Karpas-422 (cell line): ENCODE measurements around the gene MSANTD1. TPM values are rescaled to one million over a fixed set of nuclear protein-coding genes. Genes with fewer than 3 reads are reported as not detected.

Experiments used
- DNase-seq: peaks from one replicate; pipeline ENCODE4 v3.0.0-alpha.2; 2015
- H2AFZ ChIP-seq: fragments of 200-600 bp; sonication (generic); 2 replicates; pipeline ENCODE4 v1.6.1; 2014; ENCODE audit warnings: antibody characterized with exemption, low read length, mixed read lengths
- H3K27ac ChIP-seq: fragments of 200-600 bp; sonication (generic); 2 replicates; pipeline ENCODE4 v1.5.1; 2014; ENCODE audit warnings: mild to moderate bottlenecking, low read length, moderate library complexity
- H3K27me3 ChIP-seq: fragments of 200-600 bp; sonication (generic); 2 replicates; pipeline ENCODE4 v1.6.1; 2014; ENCODE audit warnings: low read length, mixed read lengths
- H3K36me3 ChIP-seq: fragments of 200-600 bp; sonication (generic); 2 replicates; pipeline ENCODE4 v1.6.1; 2014; ENCODE audit warnings: low read length, mixed read lengths; ENCODE audit not compliant: insufficient read depth
- H3K4me1 ChIP-seq: fragments of 200-600 bp; sonication (generic); 2 replicates; pipeline ENCODE4 v1.6.1; 2014; ENCODE audit warnings: mild to moderate bottlenecking, low read length, mixed read lengths
- H3K4me2 ChIP-seq: fragments of 200-600 bp; sonication (generic); 2 replicates; pipeline ENCODE4 v1.6.1; 2014; ENCODE audit warnings: low read length, low read depth, mild to moderate bottlenecking; ENCODE audit not compliant: poor library complexity, severe bottlenecking
- H3K4me3 ChIP-seq: fragments of 200-600 bp; sonication (generic); 2 replicates; pipeline ENCODE4 v1.5.1; 2014; ENCODE audit warnings: mild to moderate bottlenecking, antibody characterized with exemption, low read length, mixed read lengths
- H3K79me2 ChIP-seq: fragments of 200-600 bp; sonication (generic); 2 replicates; pipeline ENCODE4 v1.6.1; 2014; ENCODE audit warnings: mild to moderate bottlenecking, low read length, mixed read lengths
- H3K9ac ChIP-seq: fragments of 200-600 bp; sonication (generic); 2 replicates; pipeline ENCODE4 v1.6.0; 2014; ENCODE audit warnings: low read length
- H3K9me2 ChIP-seq: fragments of 200-600 bp; sonication (generic), shearing (Covaris generic); replicated peaks from 2 replicates; pipeline ENCODE4 v1.6.0; 2014; ENCODE audit warnings: mild to moderate bottlenecking, low read length, moderate library complexity; ENCODE audit not compliant: insufficient read depth
- H3K9me3 ChIP-seq: fragments of 300-700, 200-600 bp; sonication (generic); 2 replicates; pipeline ENCODE4 v1.6.1; 2014; ENCODE audit warnings: low read length, mixed read lengths
- H4K20me1 ChIP-seq: fragments of 200-600 bp; sonication (generic); 2 replicates; pipeline ENCODE4 v1.6.1; 2014; ENCODE audit warnings: mild to moderate bottlenecking, antibody characterized with exemption, low read length, low read depth; ENCODE audit not compliant: insufficient read depth
- total RNA-seq: library from RNA; depleted of rRNA; stranded (reverse); fragments of >200 nt; shearing (Covaris generic); gene quantifications from 2 replicates; pipeline ENCODE4 v1.2.3, GENCODE V29; 2014; ENCODE audit warnings: low replicate concordance

Gene MSANTD1
- total RNA-seq, 1 experiment from 2014 or later: 0.52 TPM

DNA sequence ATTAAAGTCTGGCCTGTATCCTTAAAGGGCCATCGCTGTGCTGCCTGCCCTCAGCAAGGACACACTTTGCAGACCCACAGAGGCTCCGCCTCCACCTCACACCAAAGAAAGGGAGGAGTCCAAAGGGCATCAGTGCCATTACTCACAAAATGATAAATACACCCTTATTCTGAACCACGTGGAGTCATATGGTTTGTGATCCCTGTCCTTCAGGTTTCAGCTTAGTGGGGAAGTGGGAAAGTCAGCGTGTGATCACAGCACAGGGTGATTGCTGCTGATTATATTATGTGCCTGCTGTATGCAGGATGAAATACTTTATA is 35.9 kb upstream of the MSANTD1 start:
- Histone ChIP-seq H3K9me2 (no peaks in the 10 kb centered on the region), H3K4me1 (no peaks in the 10 kb centered on the region), H2AFZ (no peak overlapping the region), H3K36me3 (peaks cover 43% of the 10 kb centered on the region), H3K9ac (no peak overlapping the region), H3K27me3 (no peaks in the 10 kb centered on the region), H3K27ac (no peak overlapping the region), H3K9me3 (no peaks in the 10 kb centered on the region), H3K4me3 (no peak overlapping the region), H3K4me2 (no peak overlapping the region), H4K20me1 (no peaks in the 10 kb centered on the region), H3K79me2 (no peaks in the 10 kb centered on the region)
- no peak for DNase-seq

DNA sequence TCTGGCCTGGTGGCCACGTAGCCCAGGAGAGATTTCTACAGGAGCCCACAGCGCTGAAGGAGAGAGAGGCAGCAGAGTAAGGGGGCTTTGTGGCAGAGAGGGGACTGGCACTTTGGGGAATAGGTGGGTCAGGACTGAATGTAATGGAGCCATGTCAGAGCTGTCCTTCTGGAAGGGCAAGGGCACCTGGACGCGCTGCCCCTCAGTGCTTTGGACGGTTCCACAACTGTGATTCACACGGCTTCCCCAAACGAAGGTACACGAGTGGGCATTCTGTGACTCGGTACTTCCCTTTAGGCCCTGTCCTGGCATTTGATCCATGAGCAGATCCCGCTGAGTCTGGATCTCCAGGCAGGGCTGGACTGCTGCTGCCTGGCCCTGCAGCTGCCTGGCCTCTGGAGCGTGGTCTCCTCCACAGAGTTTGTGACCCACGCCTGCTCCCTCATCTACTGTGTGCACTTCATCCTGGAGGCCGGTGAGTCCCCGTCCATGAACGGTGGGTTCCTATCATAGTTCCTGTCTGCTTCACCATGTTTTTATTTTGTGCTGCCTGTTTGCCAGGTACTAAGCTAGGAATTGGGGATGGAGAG is 35.2 kb upstream of the MSANTD1 start:
- no peak for DNase-seq
- Histone ChIP-seq H3K27ac (no peak overlapping the region), H3K4me1 (no peaks in the 10 kb centered on the region), H3K36me3 (peaks cover 43% of the 10 kb centered on the region), H3K4me3 (no peak overlapping the region), H3K79me2 (no peaks in the 10 kb centered on the region), H3K9me2 (no peaks in the 10 kb centered on the region), H3K9ac (no peak overlapping the region), H4K20me1 (no peaks in the 10 kb centered on the region), H3K27me3 (no peaks in the 10 kb centered on the region), H3K9me3 (no peaks in the 10 kb centered on the region), H3K4me2 (no peak overlapping the region), H2AFZ (no peak overlapping the region)

DNA sequence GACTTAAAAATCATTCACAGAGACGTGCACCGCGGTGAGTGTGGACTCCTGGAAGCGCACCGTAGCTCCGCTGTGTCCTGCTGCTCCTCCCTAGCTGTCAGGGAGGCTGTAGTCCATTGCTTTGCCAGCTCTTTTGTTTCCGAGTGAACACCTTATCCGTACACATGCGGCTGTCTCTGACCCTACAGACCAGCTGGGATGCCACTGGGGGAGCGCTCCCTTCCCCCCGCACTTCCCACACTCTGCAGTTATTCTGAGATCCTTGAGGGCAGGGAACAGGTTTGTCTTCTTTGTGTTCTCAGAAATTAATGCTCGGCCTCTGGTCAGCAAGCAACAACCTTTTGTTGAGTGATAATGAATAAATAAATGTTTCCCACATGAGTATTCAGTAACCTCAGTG is 33.7 kb upstream of the MSANTD1 start:
- Histone ChIP-seq H3K79me2 (no peaks in the 10 kb centered on the region), H3K9me3 (no peaks in the 10 kb centered on the region), H3K4me3 (no peak overlapping the region), H3K4me1 (no peaks in the 10 kb centered on the region), H4K20me1 (no peaks in the 10 kb centered on the region), H3K36me3 (peaks cover 36% of the 10 kb centered on the region), H3K27me3 (no peaks in the 10 kb centered on the region), H3K9me2 (no peaks in the 10 kb centered on the region), H2AFZ (no peak overlapping the region), H3K4me2 (no peak overlapping the region), H3K9ac (no peak overlapping the region), H3K27ac (no peak overlapping the region)
- DNase-seq: no peak

DNA sequence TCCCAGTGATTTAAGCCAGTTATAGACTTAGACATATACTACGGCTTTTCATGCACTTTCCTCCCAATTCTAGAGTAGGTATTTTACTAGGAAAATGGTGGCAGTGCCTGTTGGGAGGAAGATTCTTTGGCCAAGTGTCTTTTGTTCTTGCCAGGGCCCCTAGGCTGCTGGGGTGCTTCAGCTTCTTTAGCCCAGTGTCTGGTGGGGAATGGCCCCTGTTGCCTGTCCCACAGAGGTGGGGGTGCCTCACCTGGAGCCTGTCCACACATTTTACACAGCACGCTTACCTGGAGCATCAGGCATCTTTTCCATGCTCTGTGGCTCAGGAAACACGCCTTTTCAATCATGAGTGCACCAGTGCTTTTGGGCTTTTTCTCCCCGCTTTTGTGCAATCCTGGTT is 33.2 kb upstream of the MSANTD1 start:
- no peak for DNase-seq
- H4K20me1 ChIP-seq: no peaks in the 10 kb centered on the region

DNA sequence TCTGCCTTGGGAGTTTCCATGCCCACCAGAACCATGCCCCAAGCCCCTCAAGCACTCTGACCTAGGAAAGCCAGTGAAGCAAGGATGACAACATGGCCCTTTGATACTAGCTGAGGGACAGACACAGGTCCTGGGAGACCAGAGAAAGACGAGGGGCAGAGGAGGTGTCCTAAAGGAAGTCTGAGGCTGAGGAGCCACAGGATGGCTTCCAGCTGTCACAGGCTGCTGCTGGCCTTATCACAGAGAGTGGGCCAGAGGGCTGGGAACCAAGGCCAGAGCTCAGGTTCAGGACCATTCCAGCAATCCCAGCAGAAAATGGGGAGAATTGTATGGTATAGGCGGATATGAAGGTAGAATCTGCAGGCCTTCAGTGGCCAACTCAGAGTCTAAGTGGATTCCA is 31.7 kb upstream of the MSANTD1 start:
- Histone ChIP-seq H3K79me2 (no peaks in the 10 kb centered on the region), H3K4me1 (no peaks in the 10 kb centered on the region), H3K27me3 (no peaks in the 10 kb centered on the region), H3K36me3 (peaks cover 33% of the 10 kb centered on the region), H3K9me3 (no peaks in the 10 kb centered on the region), H3K4me3 (no peak overlapping the region), H3K9me2 (no peaks in the 10 kb centered on the region), H3K4me2 (no peak overlapping the region), H3K9ac (no peak overlapping the region), H2AFZ (no peak overlapping the region), H4K20me1 (no peaks in the 10 kb centered on the region), H3K27ac (no peak overlapping the region)
- no peak for DNase-seq

More for the DNA sequence above, 33.2 kb upstream of the MSANTD1 start:
- no peak overlapping the region for H3K4me3 ChIP-seq
- no peaks in the 10 kb centered on the region for H3K79me2 ChIP-seq
- H3K4me1 ChIP-seq: no peaks in the 10 kb centered on the region
- H3K9ac ChIP-seq: no peak overlapping the region
- H3K27ac ChIP-seq: no peak overlapping the region
- H3K4me2 ChIP-seq: no peak overlapping the region
- H3K27me3 ChIP-seq: no peaks in the 10 kb centered on the region
- H3K36me3 ChIP-seq: peaks cover 35% of the 10 kb centered on the region
- no peak overlapping the region for H2AFZ ChIP-seq
- no peaks in the 10 kb centered on the region for H3K9me3 ChIP-seq
- H3K9me2 ChIP-seq: no peaks in the 10 kb centered on the region

DNA sequence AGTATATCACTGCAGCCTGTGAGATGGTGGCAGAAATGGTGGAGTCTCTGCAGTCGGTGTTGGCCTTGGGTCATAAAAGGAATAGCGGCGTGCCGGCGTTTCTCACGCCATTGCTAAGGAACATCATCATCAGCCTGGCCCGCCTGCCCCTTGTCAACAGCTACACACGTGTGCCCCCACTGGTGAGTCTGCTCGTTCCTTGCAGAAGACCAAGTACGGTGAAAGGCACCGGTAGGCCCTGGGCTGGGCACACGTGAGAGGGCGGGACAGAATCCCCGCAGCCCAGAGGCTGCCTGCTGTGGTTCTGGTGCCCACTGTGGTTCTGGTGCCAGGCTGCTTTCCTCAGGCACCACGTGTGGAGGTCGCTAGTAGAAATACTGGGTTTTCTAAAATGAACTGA is 31.2 kb upstream of the MSANTD1 start:
- H3K4me2 ChIP-seq: no peak overlapping the region
- no peaks in the 10 kb centered on the region for H3K9me3 ChIP-seq
- H3K36me3 ChIP-seq: peaks cover 33% of the 10 kb centered on the region
- H3K9ac ChIP-seq: no peak overlapping the region
- H3K79me2 ChIP-seq: no peaks in the 10 kb centered on the region
- no peaks in the 10 kb centered on the region for H3K27me3 ChIP-seq
- no peak overlapping the region for H3K27ac ChIP-seq
- H4K20me1 ChIP-seq: no peaks in the 10 kb centered on the region
- H3K4me1 ChIP-seq: no peaks in the 10 kb centered on the region
- no peak overlapping the region for H2AFZ ChIP-seq
- DNase-seq: no peak
- no peaks in the 10 kb centered on the region for H3K9me2 ChIP-seq
- H3K4me3 ChIP-seq: no peak overlapping the region

DNA sequence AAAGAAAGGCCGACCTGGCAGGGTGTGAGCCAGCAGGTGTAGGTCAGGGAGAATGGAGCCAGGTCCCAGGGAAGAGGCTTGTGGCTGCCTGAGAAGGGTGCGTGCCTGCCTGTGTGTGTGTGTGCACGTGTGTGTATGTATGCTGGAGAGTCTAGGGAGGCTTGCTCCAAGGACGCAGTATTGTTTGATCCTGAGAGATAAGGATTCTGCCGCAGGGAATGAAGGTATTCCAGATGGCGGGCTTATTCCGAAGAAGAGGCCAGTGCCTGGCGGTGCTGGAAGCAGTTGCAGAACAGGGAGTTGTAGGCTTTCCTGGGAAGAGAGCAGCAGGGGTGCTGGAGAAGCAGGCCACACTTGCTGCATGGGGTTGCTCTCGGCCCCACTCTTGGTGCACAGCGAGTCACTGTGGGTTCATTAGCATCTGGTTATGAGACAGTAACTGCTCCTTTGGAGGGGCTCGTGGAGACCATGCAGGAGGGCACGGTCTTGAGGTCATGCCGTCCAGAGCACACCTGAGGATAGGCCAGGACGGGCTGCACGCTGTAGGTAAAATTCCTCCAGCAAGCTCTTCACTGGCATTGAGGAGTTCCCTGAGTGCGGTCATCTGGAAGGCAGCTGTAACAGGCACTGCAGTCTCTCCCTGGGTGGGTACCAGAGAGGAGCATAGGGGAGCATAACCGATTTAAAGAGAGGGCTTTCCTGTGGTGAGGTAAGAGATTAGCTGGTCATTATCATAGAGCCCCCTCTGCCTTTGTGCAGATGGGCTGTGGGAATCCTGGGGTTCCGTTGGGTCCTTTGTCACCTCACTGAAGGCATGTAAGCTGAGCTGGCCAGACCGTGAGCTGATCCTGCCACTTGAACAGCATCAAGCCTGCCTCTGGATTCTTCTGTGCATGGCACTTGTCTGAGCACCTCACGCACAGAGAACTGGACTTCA is 29.9 kb upstream of the MSANTD1 start:
- H3K9me2 ChIP-seq: no peaks in the 10 kb centered on the region
- no peak overlapping the region for H3K4me3 ChIP-seq
- H3K27me3 ChIP-seq: no peaks in the 10 kb centered on the region
- H3K4me2 ChIP-seq: no peak overlapping the region
- no peak overlapping the region for H3K9ac ChIP-seq
- H2AFZ ChIP-seq: no peak overlapping the region
- no peaks in the 10 kb centered on the region for H3K9me3 ChIP-seq
- no peaks in the 10 kb centered on the region for H3K4me1 ChIP-seq
- H3K36me3 ChIP-seq: peaks cover 31% of the 10 kb centered on the region
- no peak overlapping the region for H3K27ac ChIP-seq
- H3K79me2 ChIP-seq: no peaks in the 10 kb centered on the region
- DNase-seq: no peak
- 0 out of 2 replicates have a peak, but pooled peaks cover 3% of the 10 kb centered on the region for H4K20me1 ChIP-seq

DNA sequence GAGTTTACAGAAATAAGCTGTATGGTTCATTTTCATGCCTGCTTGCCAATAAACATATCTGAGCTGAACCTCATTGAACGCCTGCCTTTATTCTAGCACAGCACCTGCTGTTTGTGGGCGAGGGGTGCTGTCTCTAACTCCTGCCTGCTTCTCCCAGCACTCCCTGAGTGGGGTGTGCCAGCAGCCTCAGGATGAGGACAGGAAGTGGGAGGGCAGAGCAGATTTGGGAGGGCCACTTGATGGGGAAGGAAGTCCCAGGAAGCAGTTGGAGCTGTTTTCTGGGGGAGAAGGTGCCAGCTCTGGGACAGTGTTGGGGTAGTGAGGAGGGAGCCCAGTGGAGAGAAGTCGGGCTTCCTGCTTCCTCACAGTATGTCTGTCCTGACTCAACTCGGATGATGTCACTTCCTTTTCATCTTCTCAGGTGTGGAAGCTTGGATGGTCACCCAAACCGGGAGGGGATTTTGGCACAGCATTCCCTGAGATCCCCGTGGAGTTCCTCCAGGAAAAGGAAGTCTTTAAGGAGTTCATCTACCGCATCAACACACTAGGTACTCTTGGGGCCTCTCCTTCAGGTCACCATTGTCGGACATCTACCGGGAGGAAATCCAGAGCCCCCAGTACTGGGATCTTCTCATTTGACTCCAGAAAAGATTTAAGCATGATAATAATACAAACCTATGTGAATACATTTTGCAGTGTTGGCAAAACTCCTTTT is 29.0 kb upstream of the MSANTD1 start:
- DNase-seq: no peak

More for the DNA sequence above, 29.0 kb upstream of the MSANTD1 start:
- no peak overlapping the region for H3K4me2 ChIP-seq
- H2AFZ ChIP-seq: no peak overlapping the region
- no peak overlapping the region for H3K9ac ChIP-seq
- no peaks in the 10 kb centered on the region for H3K9me3 ChIP-seq
- H4K20me1 ChIP-seq: 0 out of 2 replicates have a peak, but pooled peaks cover 3% of the 10 kb centered on the region
- no peaks in the 10 kb centered on the region for H3K4me1 ChIP-seq
- H3K79me2 ChIP-seq: no peaks in the 10 kb centered on the region
- H3K27ac ChIP-seq: no peak overlapping the region
- no peaks in the 10 kb centered on the region for H3K27me3 ChIP-seq
- H3K9me2 ChIP-seq: no peaks in the 10 kb centered on the region
- H3K36me3 ChIP-seq: peaks cover 22% of the 10 kb centered on the region
- no peak overlapping the region for H3K4me3 ChIP-seq
